ENCODE measurements around the gene DNAH14.
"Not testable (repeated sequence)": the region's sequence is repeated elsewhere in the genome, so short reads cannot be mapped to it uniquely, and the experiment has no call there.

DNAH14 gene

GRCh38 chr1:225004396-225004795, 74.9 kb downstream of the DNAH14 start:
- no peak for DNase-seq

- DNase-seq, result not testable (repeated sequence)
Measured at GRCh38 chr1:225006352-225006751, 76.9 kb downstream of the DNAH14 start.

- DNase-seq, result not testable (repeated sequence)
Measured at GRCh38 chr1:225008050-225008449, 78.6 kb downstream of the DNAH14 start.

GRCh38 chr1:225021037-225021436, 91.6 kb downstream of the DNAH14 start:
- no peak for DNase-seq

- DNase-seq, result no peak
Measured at GRCh38 chr1:225026701-225027100, 97.2 kb downstream of the DNAH14 start.

GRCh38 chr1:225036441-225036840, 107.0 kb downstream of the DNAH14 start:
- DNase-seq, result not testable (repeated sequence)

- no peak for DNase-seq
Measured at GRCh38 chr1:225042263-225042662, 112.8 kb downstream of the DNAH14 start.

GRCh38 chr1:225044258-225044657, 114.8 kb downstream of the DNAH14 start:
- no peak for DNase-seq

- no peak for DNase-seq
Measured at GRCh38 chr1:225049594-225049993, 120.1 kb downstream of the DNAH14 start.

- DNase-seq, result no peak
Measured at GRCh38 chr1:225063722-225064121, 134.2 kb downstream of the DNAH14 start.

GRCh38 chr1:225070972-225071371, 141.5 kb downstream of the DNAH14 start:
- no peak for DNase-seq

- DNase-seq, result no peak
Measured at GRCh38 chr1:225097175-225097574, 167.7 kb downstream of the DNAH14 start.

GRCh38 chr1:225111000-225111399, 181.5 kb downstream of the DNAH14 start:
- DNase-seq, result no peak

GRCh38 chr1:225113265-225113664, 183.8 kb downstream of the DNAH14 start:
- DNase-seq, result no peak

- DNase-seq, result no peak
Measured at GRCh38 chr1:225114354-225114990, 185.0 kb downstream of the DNAH14 start.

GRCh38 chr1:225119307-225119706, 189.8 kb downstream of the DNAH14 start:
- no peak for DNase-seq

GRCh38 chr1:225121095-225121494, 191.6 kb downstream of the DNAH14 start:
- no peak for DNase-seq

GRCh38 chr1:225131869-225132268, 202.4 kb downstream of the DNAH14 start:
- no peak for DNase-seq

- DNase-seq, result no peak
Measured at GRCh38 chr1:225137976-225138375, 208.5 kb downstream of the DNAH14 start.

GRCh38 chr1:225143001-225143400, 213.5 kb downstream of the DNAH14 start:
- DNase-seq, result no peak

GRCh38 chr1:225146478-225146877, 217.0 kb downstream of the DNAH14 start:
- no peak for DNase-seq

- not testable (repeated sequence) for DNase-seq
Measured at GRCh38 chr1:225147791-225148190, 218.3 kb downstream of the DNAH14 start.

- DNase-seq, result no peak
Measured at GRCh38 chr1:225152061-225152460, 222.6 kb downstream of the DNAH14 start.

- no peak for DNase-seq
Measured at GRCh38 chr1:225155555-225155954, 226.1 kb downstream of the DNAH14 start.

GRCh38 chr1:225156254-225156653, 226.8 kb downstream of the DNAH14 start:
- DNase-seq, result no peak
